Eye (tissue), 1 donor: ENCODE data around the gene ZNF837.
"Not testable (repeated sequence)": the region's sequence is repeated elsewhere in the genome, so short reads cannot be mapped to it uniquely, and the experiment has no call there.

ENCODE experiments used
- DNase-seq: peaks from one replicate; pipeline ENCODE4 v3.0.0-alpha.2; 2015

The ZNF837 gene

DNA sequence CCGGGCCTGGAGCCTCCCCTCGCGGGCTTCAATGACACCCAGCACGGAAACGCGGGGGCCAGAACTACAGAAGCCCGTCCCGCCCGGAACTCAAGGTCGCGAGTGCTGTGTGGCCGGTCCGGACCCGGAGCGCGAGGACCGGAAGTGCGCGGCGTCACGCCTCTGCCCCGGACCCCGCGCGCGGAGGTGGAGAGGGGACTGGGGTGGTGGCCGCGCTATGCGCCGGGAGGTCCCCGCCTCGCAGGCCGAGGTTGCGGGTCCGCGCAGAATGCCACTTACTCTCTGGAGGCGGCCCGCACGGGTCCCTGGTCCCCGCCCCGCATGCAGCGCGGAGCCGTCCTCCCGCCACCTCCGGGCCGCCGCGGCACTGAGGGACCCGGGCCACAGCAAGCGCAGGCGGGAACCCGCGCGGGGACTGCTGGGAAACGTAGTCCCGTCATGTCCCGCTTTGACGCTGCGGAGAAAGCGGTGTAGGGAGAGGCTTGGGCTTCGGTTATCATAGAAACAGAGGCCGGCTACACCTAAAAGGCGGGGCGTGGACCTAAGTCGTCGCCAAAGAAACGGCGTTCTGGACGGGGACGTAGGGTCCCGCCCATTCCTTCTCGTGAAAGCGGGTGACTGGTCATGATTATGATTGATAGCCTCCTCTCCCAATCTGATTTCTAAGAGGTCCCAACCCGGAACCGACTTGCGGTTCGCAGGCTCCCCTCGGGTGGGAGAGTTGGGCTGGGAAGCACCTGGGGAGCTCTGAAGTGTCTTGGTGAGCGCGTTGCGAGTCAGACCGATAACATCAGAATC, at the start of gene ZNF837:
TSS of gene ZNF837 (minus strand) at position 369 of the 798 bp plus-strand sequence. CDS start 11,698 bp downstream, outside the sequence.
- DNase-seq = peak; percentile 100

DNA sequence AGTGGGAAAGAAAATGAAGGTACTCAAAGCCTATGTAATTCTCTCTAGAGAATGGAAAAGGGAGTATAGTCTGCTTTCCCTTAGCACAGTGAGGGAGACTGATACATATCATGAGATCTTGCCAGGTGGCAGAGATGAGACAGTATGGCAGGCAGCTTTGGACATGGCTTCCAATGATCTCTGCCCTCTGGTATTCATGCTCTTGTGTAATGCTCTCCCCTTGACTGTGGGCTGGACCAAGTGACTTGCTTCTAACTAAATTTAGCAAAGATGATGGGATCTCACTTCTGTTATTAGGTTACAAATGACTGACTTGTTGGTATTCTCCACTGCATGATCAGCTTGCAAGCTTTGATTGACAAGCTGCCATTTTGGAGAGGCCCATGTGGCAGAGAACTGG, 48.9 kb upstream of the ZNF837 start:
- DNase-seq = no peak

DNA sequence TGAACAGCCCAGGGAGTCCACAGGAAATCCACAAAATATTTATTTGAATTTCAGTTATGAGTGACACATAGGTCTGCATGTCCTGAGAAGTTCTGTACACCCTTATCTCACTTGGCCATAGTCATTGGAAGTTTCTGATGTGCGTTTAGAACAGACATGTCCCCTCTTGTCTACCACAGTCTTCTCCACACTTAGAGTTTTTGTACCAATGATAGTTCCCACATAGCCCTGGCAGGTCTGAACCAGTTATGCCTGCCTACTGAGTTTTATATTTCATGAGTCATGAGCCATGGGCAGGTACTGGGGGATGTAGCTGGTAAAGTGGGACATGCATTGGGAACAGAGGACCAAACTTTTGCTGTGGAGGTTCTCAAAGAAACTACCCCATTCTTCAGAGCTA, 47.8 kb upstream of the ZNF837 start:
- DNase-seq = no peak

DNA sequence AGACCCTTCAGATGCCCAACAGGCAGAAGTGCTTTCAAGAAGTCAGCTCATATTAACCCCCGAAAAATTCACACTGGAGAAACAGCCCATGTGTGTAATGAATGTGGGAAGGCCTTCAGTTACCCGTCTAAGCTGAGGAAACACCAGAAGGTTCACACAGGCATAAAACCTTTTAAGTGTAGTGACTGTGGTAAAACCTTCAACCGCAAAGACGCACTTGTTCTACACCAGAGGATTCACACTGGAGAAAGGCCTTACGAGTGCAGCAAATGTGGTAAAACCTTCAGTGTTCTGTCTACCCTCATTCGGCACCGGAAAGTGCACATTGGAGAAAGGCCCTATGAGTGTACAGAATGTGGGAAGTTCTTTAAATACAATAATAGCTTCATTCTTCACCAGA, 36.2 kb upstream of the ZNF837 start:
- DNase-seq = no peak

DNA sequence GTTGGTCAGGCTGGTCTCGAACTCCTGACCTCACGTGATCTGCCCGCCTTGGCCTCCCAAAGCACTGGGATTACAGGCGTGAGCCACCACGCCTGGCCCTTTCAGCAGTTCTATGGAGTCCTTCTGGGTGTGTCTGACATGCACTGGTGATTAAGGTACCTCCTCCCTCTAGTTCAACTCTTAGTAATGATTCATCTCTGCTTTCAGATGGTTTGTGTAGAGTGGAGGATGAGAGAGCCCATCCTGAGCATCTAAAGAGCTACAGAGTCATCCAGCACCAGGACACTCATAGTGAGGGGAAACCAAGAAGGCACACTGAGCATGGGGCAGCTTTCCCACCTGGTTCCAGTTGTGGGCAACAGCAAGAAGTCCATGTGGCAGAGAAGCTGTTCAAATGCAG, 35.8 kb upstream of the ZNF837 start:
- DNase-seq = no peak

DNA sequence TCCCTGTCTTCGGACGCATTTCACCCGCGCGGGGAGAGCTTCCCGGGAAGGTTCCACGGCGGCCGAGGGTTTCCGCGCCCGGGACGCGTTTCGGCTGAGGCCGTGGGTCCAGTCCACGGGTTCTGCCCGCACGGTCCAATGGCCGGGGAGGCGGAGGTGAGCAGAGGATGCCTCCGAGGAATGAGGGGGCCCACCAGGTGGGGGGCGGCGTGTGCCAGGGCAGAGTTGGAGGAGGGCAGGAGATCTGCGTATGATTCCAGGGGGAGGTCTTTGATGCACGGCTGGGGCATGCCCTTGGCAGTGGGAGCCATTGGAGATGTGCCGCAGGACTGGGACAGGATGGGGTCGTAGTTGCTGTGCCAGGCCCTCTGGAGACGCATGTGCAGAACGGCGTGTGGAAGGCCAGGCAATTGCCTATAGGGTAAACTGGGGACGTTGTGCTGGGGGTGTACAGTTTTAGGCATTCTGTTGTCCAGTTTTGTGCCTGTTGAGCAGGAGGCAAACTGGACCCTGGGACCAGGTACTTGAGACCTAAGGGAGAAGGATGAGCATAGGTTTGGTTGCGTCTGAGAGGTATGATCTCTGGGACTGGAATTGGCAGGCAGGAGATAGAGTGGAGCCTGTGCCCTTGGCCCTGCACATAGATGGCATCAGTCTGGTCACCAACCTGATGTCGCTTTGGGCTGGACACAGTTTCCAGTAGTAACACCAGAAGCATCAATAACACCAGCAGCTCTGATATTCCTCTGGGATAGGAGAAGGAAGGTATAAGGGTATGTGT, 28.4 kb upstream of the ZNF837 start:
- DNase-seq = peak; percentile 61

DNA sequence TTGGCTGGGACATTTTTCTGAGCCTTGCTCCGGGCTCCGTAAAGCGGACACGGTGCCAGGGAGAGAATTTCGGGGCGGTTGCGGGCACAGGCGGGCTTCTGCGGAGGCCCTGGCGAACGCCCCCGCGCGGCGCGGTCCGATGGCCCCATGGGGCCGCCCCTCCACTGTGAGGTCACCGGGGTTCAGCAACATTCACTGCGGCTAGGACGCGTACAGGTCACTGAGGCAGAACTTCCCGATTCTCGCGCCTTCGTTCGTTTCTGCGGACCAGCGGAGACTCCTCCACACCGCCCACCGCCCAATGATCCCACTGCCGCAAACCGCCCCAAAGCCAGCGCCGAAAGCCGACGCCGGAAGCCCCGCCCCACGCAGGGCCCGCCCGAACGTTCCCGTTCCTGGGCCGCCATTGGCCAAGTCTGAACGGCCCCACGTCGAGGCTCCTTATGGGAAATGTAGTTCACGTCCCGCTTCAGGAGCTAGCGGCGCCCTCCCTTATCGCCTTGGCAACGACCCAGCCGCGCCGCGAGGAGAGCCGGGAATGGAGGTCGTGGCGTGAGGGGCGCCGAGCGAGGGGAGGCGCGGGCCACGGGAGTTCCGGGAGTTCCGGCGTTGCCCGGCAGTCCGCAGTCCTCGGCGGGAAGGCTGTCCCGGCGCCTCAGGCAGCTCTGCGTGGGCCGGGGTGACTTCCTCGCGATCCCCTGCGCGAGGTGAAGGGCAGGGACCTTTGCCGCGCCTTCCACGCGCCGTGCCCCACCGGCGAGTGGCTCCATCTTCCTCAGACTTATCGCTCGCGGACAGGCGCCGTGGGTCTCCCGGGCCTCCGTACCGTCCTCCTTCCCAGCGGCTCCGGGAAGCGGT, 27.6 kb upstream of the ZNF837 start, which contains the start of gene ZNF584:
TSS of gene ZNF584 (plus strand) at position 498 of the 858 bp plus-strand sequence. CDS start 499 bp downstream, outside the sequence.
- DNase-seq = peak; percentile 99

DNA sequence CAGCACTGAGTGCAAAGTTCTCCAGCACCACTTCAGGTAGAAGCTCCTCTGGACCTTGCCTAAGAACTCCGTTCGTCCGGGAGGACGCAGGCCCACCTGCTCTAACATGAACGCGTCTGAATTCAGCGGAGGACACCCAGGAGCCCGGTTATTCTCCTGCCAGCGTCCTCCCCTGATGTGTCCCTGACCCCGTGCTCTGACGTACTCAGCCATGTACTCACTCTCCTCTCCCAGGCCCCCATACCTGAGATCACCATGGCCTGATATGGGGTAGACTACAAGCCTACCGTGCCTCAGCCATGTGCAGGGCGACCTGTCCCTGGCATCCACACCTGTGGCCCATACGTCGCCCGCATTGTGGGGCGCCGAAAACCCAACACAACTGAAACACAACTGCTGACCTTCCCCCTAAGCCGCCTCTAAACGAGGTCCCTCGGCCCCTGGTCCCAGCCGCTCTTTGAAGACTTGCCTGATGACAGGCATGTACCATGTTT, 26.9 kb upstream of the ZNF837 start:
- DNase-seq = peak; percentile 49

DNA sequence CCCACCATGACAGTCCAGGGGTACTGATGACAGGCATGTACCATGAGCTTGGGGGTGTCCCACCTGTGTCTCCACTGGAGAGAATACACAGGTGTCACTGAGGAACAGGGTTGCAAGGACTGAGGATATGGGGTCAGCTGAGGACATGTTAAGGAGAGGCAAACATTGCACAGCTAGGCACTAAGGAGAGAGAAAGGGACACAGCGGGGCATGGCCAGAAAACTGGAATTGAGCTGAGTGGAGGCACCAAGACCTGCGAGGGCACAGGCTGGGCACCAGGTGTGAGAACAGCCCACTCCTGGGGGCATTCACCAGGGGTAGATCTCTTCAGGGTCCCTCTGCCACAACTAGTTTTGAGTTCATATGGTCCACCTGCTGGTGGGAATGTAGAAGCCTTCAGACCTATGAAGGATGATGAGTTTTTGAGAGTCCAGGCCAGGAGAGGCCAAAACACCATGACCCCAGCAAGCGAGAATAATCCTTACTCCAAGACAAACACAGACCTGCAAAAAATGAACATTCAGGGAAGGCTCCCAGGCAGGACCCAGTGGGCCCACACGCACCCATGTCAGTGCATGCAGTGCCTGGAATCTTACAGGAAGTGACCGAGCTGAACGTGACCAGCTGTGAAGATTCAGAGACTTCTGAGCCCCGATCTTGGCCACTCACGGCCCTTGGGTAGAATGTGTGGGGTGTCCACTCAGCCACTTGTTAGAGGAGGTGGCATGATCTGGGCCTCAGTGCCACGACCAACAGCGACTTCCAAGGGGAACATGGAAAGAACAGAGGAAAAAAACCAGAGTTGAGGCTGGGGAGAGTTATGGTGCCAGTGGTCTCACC, 26.2 kb upstream of the ZNF837 start:
- DNase-seq = peak; percentile 24

DNA sequence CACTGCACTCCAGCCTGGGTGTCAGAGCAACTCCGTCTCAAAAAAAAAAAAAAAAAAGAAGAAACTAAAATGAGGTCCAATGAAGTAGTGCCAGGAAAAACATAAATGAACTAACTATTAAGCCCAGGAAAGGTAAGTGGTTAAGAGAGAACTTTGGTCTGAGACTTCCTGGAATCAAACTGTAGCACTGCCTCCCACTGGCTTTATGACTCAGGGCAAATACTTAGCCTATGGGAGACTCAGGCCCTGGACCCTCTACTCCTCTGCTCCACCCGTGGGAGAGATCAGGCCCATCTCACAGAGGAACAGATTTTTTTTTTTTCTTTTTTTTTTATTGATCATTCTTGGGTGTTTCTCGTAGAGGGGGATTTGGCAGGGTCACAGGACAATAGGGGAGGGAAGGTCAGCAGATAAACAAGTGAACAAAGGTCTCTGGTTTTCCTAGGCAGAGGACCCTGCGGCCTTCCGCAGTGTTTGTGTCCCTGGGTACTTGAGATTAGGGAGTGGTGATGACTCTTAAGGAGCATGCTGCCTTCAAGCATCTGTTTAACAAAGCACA, 23.2 kb upstream of the ZNF837 start:
- DNase-seq = not testable (repeated sequence)

DNA sequence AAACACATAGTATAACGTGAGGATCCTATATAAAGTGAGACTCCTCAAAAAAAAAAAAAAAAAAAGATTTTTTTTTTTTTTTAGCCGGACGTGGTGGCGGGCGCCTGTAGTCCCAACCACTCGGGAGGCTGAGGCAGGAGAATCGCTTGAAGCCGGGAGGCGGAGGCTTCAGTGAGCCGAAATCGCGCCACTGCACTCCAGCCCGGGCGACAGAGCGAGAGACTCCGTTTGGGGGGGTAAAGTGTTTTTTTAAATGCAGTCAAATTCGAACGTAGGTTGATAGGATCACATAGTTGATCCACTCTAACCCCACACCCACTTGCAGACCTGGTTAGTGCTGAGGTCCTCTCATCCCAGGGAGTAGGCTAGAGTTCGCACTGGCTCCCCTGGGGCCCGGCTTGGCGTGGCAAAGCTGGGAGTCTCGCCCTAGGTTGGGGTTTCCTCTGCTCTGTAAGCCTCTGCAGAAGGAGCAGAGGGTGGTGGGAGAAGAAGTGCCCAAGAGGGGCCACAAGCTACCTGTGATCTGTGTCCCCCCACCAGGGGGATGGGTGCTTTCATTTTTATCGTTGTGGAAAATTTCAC, 21.1 kb upstream of the ZNF837 start:
- no peak for DNase-seq

DNA sequence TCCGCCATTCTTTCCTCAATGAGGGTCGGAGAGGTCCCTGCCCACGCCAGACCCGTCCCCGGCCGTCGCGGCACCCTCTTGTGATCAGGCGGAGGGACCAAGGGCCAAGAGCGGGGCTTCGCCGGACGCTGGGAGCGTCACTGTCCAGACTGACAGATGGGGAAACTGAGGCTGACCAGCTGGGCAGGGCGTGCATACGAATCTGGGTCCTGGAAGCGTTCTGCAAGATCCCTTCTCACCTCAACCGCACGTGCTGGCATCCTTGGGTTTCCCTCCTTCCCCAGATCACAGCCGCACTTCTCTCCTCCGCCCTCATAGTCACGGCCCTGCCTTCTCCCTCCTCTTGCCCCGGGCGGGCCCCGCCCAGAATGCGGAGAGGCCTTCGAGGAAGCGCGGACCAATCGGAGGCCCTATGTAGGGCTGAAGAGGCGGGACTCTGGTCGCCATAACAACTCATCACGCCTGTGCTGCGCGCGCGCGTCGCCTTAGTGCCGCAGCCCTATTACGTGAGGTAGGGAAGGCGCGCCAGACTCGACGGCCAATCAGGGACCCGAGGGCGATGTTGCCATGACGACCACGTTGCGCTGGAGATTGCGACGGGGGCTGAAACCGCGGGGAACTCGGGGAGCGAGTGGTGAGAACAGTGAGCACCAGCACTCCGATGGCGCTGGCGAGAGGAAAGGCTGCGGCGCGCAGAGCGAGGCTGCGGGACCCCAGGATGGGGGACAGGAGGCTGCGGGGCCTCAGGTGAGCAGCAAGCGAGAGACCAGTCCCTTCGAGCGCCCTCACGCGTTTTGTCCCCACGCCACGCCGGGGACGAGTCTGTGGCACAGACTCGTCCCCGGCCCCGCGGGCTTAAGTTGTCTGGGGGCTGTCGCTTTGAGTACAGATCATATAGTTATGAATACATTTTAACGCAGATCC, 20.3 kb upstream of the ZNF837 start:
- DNase-seq = peak; percentile 100

DNA sequence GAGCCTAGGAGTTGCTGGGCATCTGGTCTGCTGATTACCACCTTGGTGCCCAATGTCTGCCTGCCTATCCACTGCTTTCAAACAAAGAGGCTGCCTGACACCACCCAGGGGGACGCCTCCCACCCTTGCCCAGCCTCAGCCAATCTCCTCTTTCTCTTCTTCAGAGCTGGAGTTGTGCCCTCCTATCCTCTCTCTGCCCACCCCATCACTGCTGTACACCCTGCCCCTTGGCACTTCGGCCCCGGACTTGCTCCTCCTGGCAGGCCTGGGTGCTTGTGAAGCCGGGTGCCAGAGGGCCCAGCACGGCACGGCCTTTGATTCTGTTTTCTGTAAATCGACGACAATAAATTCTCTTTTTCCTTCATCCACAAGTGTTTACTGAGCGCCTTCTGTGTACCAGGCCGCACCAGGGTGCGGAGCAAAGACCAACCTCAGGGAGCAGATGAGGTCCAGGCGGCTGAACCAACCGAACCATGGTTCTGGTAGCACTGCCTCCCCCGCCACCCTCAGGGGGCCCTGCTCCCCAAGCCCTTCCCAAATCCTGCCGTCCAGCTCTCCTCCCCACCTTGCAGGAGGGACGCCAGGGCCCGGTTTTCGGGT, 19.6 kb upstream of the ZNF837 start:
- no peak for DNase-seq

DNA sequence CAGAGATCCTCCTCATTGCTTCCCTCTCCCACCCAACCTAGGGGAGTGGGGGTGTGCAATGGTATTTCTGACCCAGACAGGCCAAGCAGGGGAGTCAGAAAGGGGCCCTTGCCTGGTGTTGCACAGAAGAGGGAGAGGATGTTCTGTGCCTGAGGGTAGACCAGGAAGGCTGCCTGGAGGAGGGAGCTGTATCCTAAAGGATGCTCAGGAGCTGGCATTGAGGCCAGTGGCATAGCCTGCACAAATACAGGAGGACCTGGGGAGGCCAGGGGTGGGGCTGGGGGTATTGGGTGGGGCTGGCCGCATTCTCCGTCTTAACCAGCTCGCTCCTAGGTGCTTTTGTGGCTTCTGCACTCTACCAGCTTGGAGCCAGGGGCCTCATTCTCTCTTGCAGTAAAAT, 19.1 kb upstream of the ZNF837 start:
- DNase-seq = no peak

DNA sequence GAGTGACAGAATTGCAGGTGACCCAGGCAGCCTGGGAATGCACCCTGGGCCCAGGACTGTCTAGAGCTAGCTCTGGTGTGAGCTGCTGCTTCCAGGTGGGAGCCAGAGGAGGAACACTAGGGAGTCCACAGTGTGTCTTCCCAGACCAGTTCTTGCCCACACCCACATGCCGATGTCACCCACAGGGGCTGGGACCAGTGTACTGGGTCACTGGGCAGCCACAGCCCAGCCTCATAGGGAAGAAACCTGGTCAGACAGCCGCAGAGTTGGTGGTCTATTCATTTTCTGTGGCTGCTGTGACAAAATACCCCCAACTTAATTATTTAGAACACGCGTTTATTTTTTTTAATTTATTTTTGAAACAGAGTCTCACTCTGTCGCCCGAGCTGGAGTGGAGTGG, 17.7 kb upstream of the ZNF837 start:
- no peak for DNase-seq

DNA sequence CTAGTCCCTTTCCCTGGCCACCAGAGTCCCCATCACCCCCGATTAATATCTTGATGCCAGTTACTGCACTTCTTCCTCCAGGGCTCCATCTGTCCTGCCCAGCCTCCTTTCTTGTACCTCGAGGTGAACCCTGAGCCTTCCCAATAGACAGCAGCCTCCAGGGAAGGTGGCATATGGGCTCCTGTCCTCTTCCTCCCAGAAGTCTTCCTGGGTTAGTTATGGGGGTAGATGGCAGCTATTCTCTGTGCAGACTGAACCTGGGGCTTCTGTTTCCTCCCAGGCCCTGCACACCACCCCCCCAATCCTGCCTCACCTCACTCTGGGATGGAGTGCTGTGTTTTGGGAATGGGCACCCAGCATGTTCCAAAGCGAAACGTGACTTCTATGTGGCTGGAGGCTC, 17.3 kb upstream of the ZNF837 start:
- no peak for DNase-seq

DNA sequence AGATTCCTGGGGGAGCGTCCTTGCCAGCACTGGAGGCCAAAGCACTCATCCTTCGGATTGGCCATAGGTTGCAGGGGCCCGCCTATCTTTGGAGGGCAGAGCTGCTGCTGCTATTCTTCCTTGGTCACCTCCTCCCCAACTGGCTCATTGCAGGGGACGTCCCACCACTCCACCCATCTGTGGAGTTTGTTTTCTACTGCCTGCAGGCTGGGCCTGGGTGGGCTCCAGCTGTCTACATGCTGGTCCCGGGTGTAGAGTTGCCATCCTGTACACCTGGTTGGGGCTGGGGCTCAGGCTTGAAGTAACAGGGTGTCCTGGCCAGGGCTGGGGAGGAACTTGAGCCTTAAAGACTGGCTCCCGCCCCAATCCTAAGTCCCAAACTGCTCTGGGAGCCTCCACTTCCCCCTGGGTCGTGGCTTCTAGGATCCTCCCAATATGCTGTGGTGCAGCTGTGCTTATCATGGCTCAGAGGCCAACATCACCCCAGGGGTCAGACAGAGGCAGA, 16.8 kb upstream of the ZNF837 start:
- no peak for DNase-seq

DNA sequence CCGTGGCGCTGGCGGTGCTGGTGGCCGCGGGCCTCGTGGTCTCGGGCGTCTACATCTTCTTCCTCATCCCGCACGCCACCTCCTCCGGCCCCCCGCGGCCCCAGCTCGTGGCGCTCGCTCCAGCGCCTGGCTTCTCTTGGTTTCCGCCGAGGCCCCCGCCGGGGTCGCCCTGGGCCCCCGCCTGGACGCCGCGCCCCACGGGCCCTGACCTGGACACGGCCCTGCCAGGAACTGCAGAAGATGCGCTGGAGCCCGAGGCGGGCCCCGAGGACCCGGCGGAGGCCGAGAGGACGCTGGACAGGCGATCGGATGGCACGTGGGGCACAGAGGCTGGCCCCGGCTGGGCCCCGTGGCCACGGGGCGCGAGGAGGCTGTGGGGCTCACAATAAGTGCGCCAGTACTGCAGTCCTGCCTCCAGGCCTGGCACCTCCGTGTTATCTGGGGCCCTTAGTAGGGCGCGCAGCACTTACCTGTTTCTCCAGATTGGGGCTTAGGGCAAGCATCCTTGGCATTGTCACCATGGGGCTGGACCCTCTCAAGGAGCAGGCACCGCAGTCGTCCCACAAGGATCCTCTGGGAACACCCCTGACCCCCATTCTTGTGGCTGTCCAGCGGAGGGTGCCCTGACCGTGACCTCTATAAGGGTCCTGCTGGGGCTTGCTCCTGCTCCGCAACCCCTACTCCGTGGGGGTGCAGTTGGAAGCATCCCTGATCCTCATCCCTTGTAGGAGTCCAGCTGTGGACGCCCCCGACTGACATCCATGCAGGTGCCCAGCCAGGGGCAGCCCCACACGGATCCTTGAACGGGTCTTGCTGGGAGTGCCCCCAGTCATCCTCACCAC, 16.1 kb upstream of the ZNF837 start:
- DNase-seq = peak; percentile 12
